Activated CD4-positive, alpha-beta memory T cell treated with anti-CD3 and anti-CD28 coated beads, Interleukin-2, amount 10 ng/mL, durations not matched to agents 7 days and 5 days (primary cell): Measurements from ENCODE around the gene RFFL. TPM values are rescaled to one million over a fixed set of nuclear protein-coding genes. Genes with fewer than 3 reads are reported as not detected.

ENCODE experiments used
- CTCF ChIA-PET: fragments of 350-600 bp; sonication (Branson Sonifier 250); formaldehyde crosslinking; loops from one replicate; lab custom pipeline; 2021; ENCODE audit warnings: antibody characterized with exemption, inconsistent platforms; lab: Charles Lee
- POLR2A ChIA-PET: fragments of 350-600 bp; sonication (Branson Sonifier 250); formaldehyde crosslinking; loops from one replicate; lab custom pipeline; 2021; ENCODE audit warnings: antibody characterized with exemption; lab: Charles Lee
- DNase-seq: peaks from one replicate; pipeline ENCODE4 v3.0.0-alpha.2; 2020
- H3K27ac Mint-ChIP-seq: one replicate; pipeline ENCODE4 v1.8.0; 2021; ENCODE audit warnings: mild to moderate bottlenecking, mixed read lengths
- H3K27me3 Mint-ChIP-seq: one replicate; pipeline ENCODE4 v1.8.0; 2021; ENCODE audit warnings: mixed read lengths
- H3K36me3 Mint-ChIP-seq: one replicate; pipeline ENCODE4 v1.8.0; 2021; ENCODE audit warnings: low read depth, mixed read lengths
- H3K4me1 Mint-ChIP-seq: one replicate; pipeline ENCODE4 v1.8.0; 2021; ENCODE audit warnings: mixed read lengths
- H3K4me3 Mint-ChIP-seq: one replicate; pipeline ENCODE4 v1.8.0; 2021; ENCODE audit warnings: mild to moderate bottlenecking, mixed read lengths
- H3K9me3 Mint-ChIP-seq: one replicate; pipeline ENCODE4 v1.8.0; 2021; ENCODE audit warnings: mixed read lengths
- total RNA-seq, 2 experiments: library from RNA; stranded (reverse); gene quantifications; one replicate each; pipeline ENCODE4 v1.2.3, GENCODE V29; 2021

The RFFL gene
- total RNA-seq, 2 experiments from 2014 or later = 47.3 to 53.9 TPM

GRCh38 chr17:35057332-35057915 lies 6.1 kb downstream of the RFFL start:
- Mint-ChIP-seq H3K27me3 (no peaks in the 10 kb centered on the region), H3K9me3 (no peaks in the 10 kb centered on the region), H3K4me3 (no peak overlapping the region), H3K36me3 (peaks cover 55% of the 10 kb centered on the region), H3K4me1 (peaks cover 33% of the 10 kb centered on the region), H3K27ac (no peak overlapping the region)
- ChIA-PET POLR2A (interaction anchor here (1.0 to 1.5 kb wide), 4 partner anchors 9 to 34 kb away, joined by 3 read pairs; no protein-coding TSS in a partner anchor), CTCF (no interaction called here)
- no peak for DNase-seq

- H3K9me3 Mint-ChIP-seq = no peaks in the 10 kb centered on the region
- CTCF ChIA-PET = interaction anchor here (1.5 kb wide), 1 partner anchor 63 kb away, joined by 5 read pairs; no protein-coding TSS in a partner anchor
- POLR2A ChIA-PET = interaction anchor here (10.7 kb wide), 1 partner anchor 8 kb away, joined by 126 read pairs; the partner anchor contains the start of gene RFFL
- H3K27me3 Mint-ChIP-seq = no peaks in the 10 kb centered on the region
- H3K4me1 Mint-ChIP-seq = peaks cover 43% of the 10 kb centered on the region
- H3K4me3 Mint-ChIP-seq = no peak overlapping the region
- no peak for DNase-seq
- no peak overlapping the region for H3K27ac Mint-ChIP-seq
- peaks cover 49% of the 10 kb centered on the region for H3K36me3 Mint-ChIP-seq
Observed at GRCh38 chr17:35056013-35056412, 7.5 kb downstream of the RFFL start.

GRCh38 chr17:35053204-35053603 lies 10.3 kb downstream of the RFFL start:
- Mint-ChIP-seq H3K4me1 (peaks cover 60% of the 10 kb centered on the region), H3K9me3 (no peaks in the 10 kb centered on the region), H3K4me3 (no peak overlapping the region), H3K36me3 (peaks cover 40% of the 10 kb centered on the region), H3K27me3 (no peaks in the 10 kb centered on the region), H3K27ac (peak overlapping the region; percentile 88)
- ChIA-PET CTCF (interaction anchor here (1.4 to 2.5 kb wide), 2 partner anchors 10 to 30 kb away, joined by 3 to 12 read pairs; partner anchors contain the start of gene RFFL), POLR2A (interaction anchor here (1.2 to 10.7 kb wide), 6 partner anchors 11 to 72 kb away, joined by 4 to 126 read pairs (median 8); partner anchors contain the start of gene RFFL)
- DNase-seq = no peak

GRCh38 chr17:35052780-35053179 lies 10.7 kb downstream of the RFFL start:
- H3K36me3 Mint-ChIP-seq = peaks cover 37% of the 10 kb centered on the region
- ChIA-PET CTCF (interaction anchor here (1.4 to 2.5 kb wide), 2 partner anchors 10 to 30 kb away, joined by 3 to 12 read pairs; partner anchors contain the start of gene RFFL), POLR2A (interaction anchor here (1.2 to 10.7 kb wide), 5 partner anchors 12 to 72 kb away, joined by 4 to 126 read pairs (median 9); partner anchors contain the start of gene RFFL)
- no peak overlapping the region for H3K4me3 Mint-ChIP-seq
- peak overlapping the region; percentile 88 for H3K27ac Mint-ChIP-seq
- no peak for DNase-seq
- H3K4me1 Mint-ChIP-seq = peaks cover 60% of the 10 kb centered on the region
- no peaks in the 10 kb centered on the region for H3K27me3 Mint-ChIP-seq
- no peaks in the 10 kb centered on the region for H3K9me3 Mint-ChIP-seq

- Mint-ChIP-seq H3K27ac (peak overlapping the region; percentile 88), H3K4me1 (peaks cover 58% of the 10 kb centered on the region), H3K9me3 (no peaks in the 10 kb centered on the region), H3K36me3 (peaks cover 33% of the 10 kb centered on the region), H3K27me3 (no peaks in the 10 kb centered on the region), H3K4me3 (peak overlapping the region; percentile 42)
- ChIA-PET CTCF (interaction anchor here (1.1 to 4.4 kb wide), 3 partner anchors 30 to 68 kb away, joined by 3 to 15 read pairs (median 4); partner anchors contain the start of gene RAD51D), POLR2A (interaction anchor here (1.0 to 10.7 kb wide), 7 partner anchors 9 to 72 kb away, joined by 3 to 126 read pairs (median 8); partner anchors contain the start of genes LIG3 and RFFL)
- no peak for DNase-seq
Observed at GRCh38 chr17:35052241-35052610, 11.3 kb downstream of the RFFL start.

- Mint-ChIP-seq H3K9me3 (no peaks in the 10 kb centered on the region), H3K27ac (peak overlapping the region; percentile 88), H3K4me1 (peaks cover 63% of the 10 kb centered on the region), H3K4me3 (peak overlapping the region; percentile 53), H3K36me3 (peaks cover 37% of the 10 kb centered on the region), H3K27me3 (no peaks in the 10 kb centered on the region)
- POLR2A ChIA-PET = interaction anchor here (0.9 to 10.7 kb wide), 10 partner anchors 10 to 71 kb away, joined by 3 to 126 read pairs (median 4); partner anchors contain the start of genes LIG3 and RFFL
- CTCF ChIA-PET = interaction anchor here (1.0 to 4.4 kb wide), 4 partner anchors 12 to 68 kb away, joined by 3 to 15 read pairs (median 6); partner anchors contain the start of genes RAD51D and RFFL
- DNase-seq = no peak
Observed at GRCh38 chr17:35051579-35052240, 11.8 kb downstream of the RFFL start.

GRCh38 chr17:35051183-35051578 lies 12.3 kb downstream of the RFFL start:
- peak overlapping the region; percentile 53 for H3K4me3 Mint-ChIP-seq
- no peaks in the 10 kb centered on the region for H3K27me3 Mint-ChIP-seq
- H3K36me3 Mint-ChIP-seq = peaks cover 37% of the 10 kb centered on the region
- ChIA-PET POLR2A (interaction anchor here (0.7 to 10.7 kb wide), 13 partner anchors 10 to 71 kb away, joined by 3 to 126 read pairs (median 3); partner anchors contain the start of genes LIG3 and RFFL), CTCF (interaction anchor here (0.7 to 4.4 kb wide), 5 partner anchors 12 to 69 kb away, joined by 3 to 15 read pairs (median 4); partner anchors contain the start of genes RAD51D and RFFL)
- DNase-seq = peak; percentile 50
- peak overlapping the region; percentile 88 for H3K27ac Mint-ChIP-seq
- peaks cover 69% of the 10 kb centered on the region for H3K4me1 Mint-ChIP-seq
- H3K9me3 Mint-ChIP-seq = no peaks in the 10 kb centered on the region

GRCh38 chr17:35050170-35050569 lies 13.3 kb downstream of the RFFL start:
- Mint-ChIP-seq H3K27ac (peak overlapping the region; percentile 53), H3K9me3 (no peaks in the 10 kb centered on the region), H3K4me1 (peaks cover 74% of the 10 kb centered on the region), H3K4me3 (no peak overlapping the region), H3K36me3 (peaks cover 32% of the 10 kb centered on the region), H3K27me3 (no peaks in the 10 kb centered on the region)
- no peak for DNase-seq
- ChIA-PET POLR2A (interaction anchor here (1.0 to 10.7 kb wide), 8 partner anchors 9 to 89 kb away, joined by 3 to 126 read pairs (median 4); partner anchors contain the start of genes CCT6B, RFFL and ZNF830), CTCF (interaction anchor here (0.7 to 4.4 kb wide), 4 partner anchors 13 to 40 kb away, joined by 3 to 15 read pairs (median 6); partner anchors contain the start of gene RFFL)

GRCh38 chr17:35048685-35049379 lies 14.7 kb downstream of the RFFL start:
- CTCF ChIA-PET = interaction anchor here (1.6 to 4.4 kb wide), 3 partner anchors 15 to 70 kb away, joined by 4 to 24 read pairs (median 15); partner anchors contain the start of gene RFFL
- peak overlapping the region; percentile 19 for H3K4me3 Mint-ChIP-seq
- POLR2A ChIA-PET = interaction anchor here (1.5 to 10.7 kb wide), 4 partner anchors 16 to 38 kb away, joined by 4 to 126 read pairs (median 46); partner anchors contain the start of gene RFFL

GRCh38 chr17:35046740-35047283 lies 16.7 kb downstream of the RFFL start:
- peaks cover 20% of the 10 kb centered on the region for H3K36me3 Mint-ChIP-seq
- peaks cover 55% of the 10 kb centered on the region for H3K4me1 Mint-ChIP-seq
- ChIA-PET CTCF (interaction anchor here (1.0 to 3.1 kb wide), 9 partner anchors 17 to 73 kb away, joined by 3 to 24 read pairs (median 5); partner anchors contain the start of genes RAD51D and RFFL), POLR2A (interaction anchor here (0.7 to 10.7 kb wide), 23 partner anchors 11 to 196 kb away, joined by 3 to 126 read pairs (median 5); partner anchors contain the start of genes CCT6B, LIG3, RFFL and SLFN5)
- DNase-seq = peak; percentile 77
- H3K27ac Mint-ChIP-seq = peak overlapping the region; percentile 93
- H3K27me3 Mint-ChIP-seq = no peaks in the 10 kb centered on the region
- peak overlapping the region; percentile 70 for H3K4me3 Mint-ChIP-seq
- no peaks in the 10 kb centered on the region for H3K9me3 Mint-ChIP-seq

More at GRCh38 chr17:35048685-35049379, 14.7 kb downstream of the RFFL start:
- no peak for DNase-seq
- Mint-ChIP-seq H3K9me3 (no peaks in the 10 kb centered on the region), H3K36me3 (peaks cover 25% of the 10 kb centered on the region), H3K27me3 (no peaks in the 10 kb centered on the region), H3K27ac (peak overlapping the region; percentile 63), H3K4me1 (peaks cover 73% of the 10 kb centered on the region)

- CTCF ChIA-PET = interaction anchor here (1.0 to 3.1 kb wide), 9 partner anchors 18 to 74 kb away, joined by 3 to 24 read pairs (median 5); partner anchors contain the start of genes RAD51D and RFFL
- H3K36me3 Mint-ChIP-seq = peaks cover 22% of the 10 kb centered on the region
Observed at GRCh38 chr17:35046245-35046644, 17.3 kb downstream of the RFFL start.

More at GRCh38 chr17:35046245-35046644, 17.3 kb downstream of the RFFL start:
- peak overlapping the region; percentile 93 for H3K27ac Mint-ChIP-seq
- no peak for DNase-seq
- H3K4me1 Mint-ChIP-seq = peaks cover 49% of the 10 kb centered on the region
- peak overlapping the region; percentile 70 for H3K4me3 Mint-ChIP-seq
- no peaks in the 10 kb centered on the region for H3K9me3 Mint-ChIP-seq
- H3K27me3 Mint-ChIP-seq = no peaks in the 10 kb centered on the region
- POLR2A ChIA-PET = interaction anchor here (0.7 to 10.7 kb wide), 23 partner anchors 11 to 197 kb away, joined by 3 to 126 read pairs (median 5); partner anchors contain the start of genes CCT6B, LIG3, RFFL and SLFN5
